Right renal pelvis (tissue), 4 donors: ENCODE data around the gene MEX3D. TPM values are rescaled to one million over a fixed set of nuclear protein-coding genes. Genes with fewer than 3 reads are reported as not detected.

Experiments
- DNase-seq, 4 donors: peaks; one replicate each; pipeline ENCODE4 v3.0.0-alpha.2; 2013; ENCODE audit warnings: low read depth in 4 of 4, low spot score in 3 of 4, missing footprints in 1 of 4
- polyA plus RNA-seq, 4 donors: library from polyadenylated mRNA; unstranded; fragments of 120-200 nt; gene quantifications; one replicate each; pipeline ENCODE4 v1.2.1, GENCODE V29; 2013; ENCODE audit not compliant: insufficient read length in 4 of 4

Gene MEX3D
- polyA plus RNA-seq, 4 donors: 23.7 to 40.4 (median 26.3) TPM

DNA sequence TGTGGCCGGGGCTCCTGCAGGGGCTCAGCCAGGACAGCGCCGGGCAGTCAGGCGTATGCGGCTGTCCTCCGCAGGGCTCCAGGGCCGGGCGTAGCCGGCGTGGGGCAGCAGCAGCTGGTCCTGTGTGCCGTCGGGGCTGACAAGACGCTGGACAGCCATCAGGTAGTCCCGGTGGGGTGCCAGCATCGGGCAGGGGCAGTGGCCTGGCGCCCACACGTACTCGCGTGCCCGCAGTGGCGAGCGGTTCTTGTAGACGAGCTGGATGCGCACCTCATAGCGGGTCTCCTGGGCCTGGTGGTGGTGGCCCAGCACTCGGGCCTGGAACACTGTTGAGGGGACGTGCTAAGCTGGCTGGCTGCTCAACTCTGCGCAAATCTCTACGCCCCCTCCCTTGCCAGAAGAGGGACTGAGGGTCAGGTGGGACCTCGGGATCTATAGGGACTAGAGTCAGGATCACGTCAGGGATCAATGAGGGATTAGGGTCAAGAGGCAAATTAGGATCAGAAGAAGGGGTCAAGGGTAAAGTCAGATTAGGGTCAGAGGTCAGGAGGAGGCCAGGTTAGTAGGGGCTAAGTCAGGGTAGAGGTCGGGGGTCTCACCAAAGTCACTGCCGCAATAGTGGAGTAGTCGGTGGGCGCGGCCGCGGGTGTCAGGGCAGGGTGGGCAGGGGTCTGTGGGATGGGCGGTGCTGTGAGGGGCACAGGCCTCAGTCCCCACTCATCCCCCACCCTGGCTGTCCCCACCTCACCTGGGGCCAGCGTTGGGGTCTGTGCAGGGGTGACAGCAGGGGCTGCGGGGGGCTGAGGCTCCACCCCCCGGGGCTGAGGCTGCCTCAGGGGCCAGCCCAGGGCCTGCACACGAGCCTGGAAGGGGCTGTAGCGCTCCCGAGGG is 61.9 kb downstream of the MEX3D start:
- DNase-seq: no peak

DNA sequence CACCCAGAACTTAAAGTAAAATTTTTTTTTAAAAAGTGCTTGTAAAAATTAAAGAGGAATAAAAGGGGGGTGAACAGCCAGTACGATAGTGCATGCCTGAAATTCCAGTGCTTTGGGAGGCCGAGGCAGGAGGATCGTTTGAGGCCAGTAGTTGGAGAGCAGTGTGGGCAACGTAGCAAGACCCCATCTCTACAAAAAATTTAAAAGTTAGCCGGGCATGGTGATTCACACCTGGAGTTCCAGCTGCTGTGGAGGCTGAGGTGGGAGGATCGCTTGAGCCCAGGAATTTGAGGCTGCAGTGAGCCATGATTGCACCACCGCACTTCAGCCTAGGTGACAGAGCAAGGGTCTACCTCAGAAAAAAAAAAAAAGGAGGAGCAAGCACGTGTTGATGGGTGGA is 63.1 kb downstream of the MEX3D start:
- DNase-seq: no peak

Other genes starting within 250 kb of the MEX3D start
- 100 to 1,000 TPM in 1 of 4 donors, 10 to 100 TPM in 3; 50.1 to 105 (median 55.7) TPM for gene NDUFS7, start 184.4 kb downstream of the MEX3D start, polyA plus RNA-seq
- gene GAMT, start 166.8 kb downstream of the MEX3D start, polyA plus RNA-seq: 10 to 100 TPM; 26.9 to 49.8 (median 30.8) TPM
- gene DAZAP1, start 160.7 kb downstream of the MEX3D start, polyA plus RNA-seq: 10 to 100 TPM; 77.5 to 89.8 (median 83.4) TPM
- 100 to 1,000 TPM; 509 to 913 (median 548) TPM for gene RPS15, start 129.9 kb downstream of the MEX3D start, polyA plus RNA-seq
- 1 to 10 TPM in 3 of 4 donors, under 1 TPM in 1; 0.97 to 1.8 (median 1.5) TPM for gene APC2, start 118.2 kb downstream of the MEX3D start, polyA plus RNA-seq
- 10 to 100 TPM; 22.3 to 38.3 (median 25.8) TPM for gene C19orf25, start 89.1 kb downstream of the MEX3D start, polyA plus RNA-seq
- 1 to 10 TPM; 3.4 to 7.9 (median 5.1) TPM for gene PCSK4, start 78.0 kb downstream of the MEX3D start, polyA plus RNA-seq
- 10 to 100 TPM in 3 of 4 donors, 1 to 10 TPM in 1; 9.9 to 31.5 (median 17.0) TPM for gene REEP6, start 77.1 kb downstream of the MEX3D start, polyA plus RNA-seq
- 1 to 10 TPM in 2 of 4 donors, under 1 TPM in 2; 0.24 to 1.5 (median 0.80) TPM for gene ADAMTSL5, start 55.3 kb downstream of the MEX3D start, polyA plus RNA-seq
- gene PLK5, start 44.2 kb downstream of the MEX3D start, polyA plus RNA-seq: under 1 TPM; 0.13 to 0.36 (median 0.16) TPM
- gene MBD3, start 24.5 kb upstream of the MEX3D start, polyA plus RNA-seq: 10 to 100 TPM; 50.6 to 80.7 (median 53.1) TPM
- 100 to 1,000 TPM; 104 to 157 (median 119) TPM for gene UQCR11, start 37.1 kb upstream of the MEX3D start, polyA plus RNA-seq
- 100 to 1,000 TPM; 101 to 127 (median 108) TPM for gene TCF3, start 84.3 kb upstream of the MEX3D start, polyA plus RNA-seq
- gene ONECUT3, start 185.2 kb upstream of the MEX3D start, polyA plus RNA-seq: under 1 TPM in 2 of 4 donors, not detected in 2; 0.03 TPM
- gene ATP8B3, start 244.0 kb upstream of the MEX3D start, polyA plus RNA-seq: 1 to 10 TPM in 1 of 4 donors, under 1 TPM in 3; 0.44 to 1.0 (median 0.74) TPM